Rectal smooth muscle tissue (tissue), 1 donor: ENCODE data around the gene CPNE5.
A peak's percentile ranks its signal among the peaks of the same experiment; 100 is the strongest.

Experiments used
- H3K27ac ChIP-seq: one replicate; pipeline ENCODE4 v1.7.0; 2013; ENCODE audit warnings: low read depth, low read length, inconsistent platforms
- H3K27me3 ChIP-seq: one replicate; pipeline ENCODE4 v1.7.0; 2013; ENCODE audit warnings: low read length; ENCODE audit not compliant: control insufficient read depth, insufficient read depth
- H3K36me3 ChIP-seq: one replicate; pipeline ENCODE4 v1.7.0; 2013; ENCODE audit warnings: low read length; ENCODE audit not compliant: control insufficient read depth, insufficient read depth
- H3K4me1 ChIP-seq: one replicate; pipeline ENCODE4 v1.7.0; 2013; ENCODE audit warnings: low read length; ENCODE audit not compliant: control insufficient read depth, insufficient read depth
- H3K4me3 ChIP-seq: one replicate; pipeline ENCODE4 v1.7.0; 2013; ENCODE audit warnings: low read length
- H3K9ac ChIP-seq: one replicate; pipeline ENCODE4 v1.7.0; 2013; ENCODE audit warnings: low read length

The CPNE5 gene

DNA sequence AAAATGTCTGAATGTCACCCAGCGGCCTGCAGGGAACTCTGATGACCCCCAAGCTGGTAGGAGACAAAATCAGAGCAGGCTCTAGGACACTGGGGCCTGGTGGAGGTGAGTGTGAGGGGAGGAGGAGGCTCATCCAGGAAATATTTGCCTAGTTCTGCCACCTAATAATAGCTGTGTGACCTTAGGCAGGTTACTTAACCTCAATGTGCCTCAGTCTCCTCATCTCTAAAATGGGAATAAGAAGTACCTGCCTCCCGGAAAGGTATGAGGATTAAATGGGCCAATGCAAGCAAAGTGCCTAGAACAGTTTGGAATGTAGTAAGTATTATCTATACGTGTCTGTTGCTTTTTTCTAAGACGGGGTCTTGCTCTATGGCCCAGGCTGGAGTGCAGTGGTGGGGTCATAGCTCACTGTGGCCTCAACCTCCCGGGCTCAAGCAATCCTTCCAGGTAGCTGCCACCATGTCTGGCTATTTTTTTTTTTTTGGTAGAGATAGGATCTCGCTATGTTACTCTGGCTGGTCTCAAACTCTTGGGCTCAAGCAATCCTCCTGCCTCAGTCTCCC lies 81.2 kb downstream of the CPNE5 start:
- Histone ChIP-seq H3K4me1 (no peaks in the 10 kb centered on the region), H3K27ac (no peak overlapping the region), H3K36me3 (no peaks in the 10 kb centered on the region), H3K4me3 (no peak overlapping the region), H3K27me3 (no peaks in the 10 kb centered on the region), H3K9ac (no peak overlapping the region)

DNA sequence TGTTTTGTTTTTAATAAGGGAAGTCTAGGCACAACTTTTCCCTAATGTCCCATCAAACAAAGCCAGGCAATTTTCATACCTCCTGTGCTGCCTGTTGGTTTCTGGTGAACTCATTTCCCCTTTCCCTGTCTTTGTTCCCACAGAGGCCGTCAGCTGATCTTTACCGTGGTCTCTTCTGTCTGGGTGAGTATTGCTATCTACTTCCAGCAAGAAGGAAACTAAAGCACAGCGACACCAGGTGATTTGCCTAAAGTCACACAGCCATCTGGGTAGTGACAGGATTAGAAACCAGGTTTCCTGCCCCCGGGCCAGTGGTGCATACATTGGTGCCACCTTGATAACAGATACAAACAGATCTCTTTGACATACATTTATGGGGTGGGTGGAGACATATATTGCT lies 82.0 kb downstream of the CPNE5 start:
- H3K9ac ChIP-seq = no peak overlapping the region
- no peaks in the 10 kb centered on the region for H3K4me1 ChIP-seq
- H3K4me3 ChIP-seq = peak overlapping the region; percentile 9
- no peak overlapping the region for H3K27ac ChIP-seq
- no peaks in the 10 kb centered on the region for H3K27me3 ChIP-seq
- no peaks in the 10 kb centered on the region for H3K36me3 ChIP-seq

DNA sequence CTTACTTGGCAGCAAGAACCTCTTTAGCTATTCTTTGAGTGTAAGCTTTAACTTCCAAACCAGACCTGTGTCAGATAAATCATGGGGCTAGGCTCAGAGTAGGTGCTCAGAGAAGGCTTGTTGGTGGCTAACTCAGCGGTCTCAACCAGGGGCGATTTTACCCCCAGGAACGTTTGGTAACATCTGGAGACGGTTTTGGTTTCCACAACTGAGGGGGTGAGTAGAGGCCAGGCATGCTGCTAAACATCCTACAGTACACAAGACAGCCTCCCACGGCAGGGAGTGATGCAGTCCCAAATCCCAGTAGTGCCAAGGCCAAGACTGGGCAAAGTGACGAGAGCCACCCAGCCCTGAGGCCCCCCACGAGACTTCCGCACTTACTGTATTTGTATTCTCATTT lies 82.5 kb downstream of the CPNE5 start:
- no peaks in the 10 kb centered on the region for H3K27me3 ChIP-seq
- H3K36me3 ChIP-seq = no peaks in the 10 kb centered on the region
- H3K4me1 ChIP-seq = no peaks in the 10 kb centered on the region
- H3K4me3 ChIP-seq = peak overlapping the region; percentile 9
- H3K27ac ChIP-seq = no peak overlapping the region
- H3K9ac ChIP-seq = no peak overlapping the region

GRCh38 chr6:36755435-36756348 lies 83.6 kb downstream of the CPNE5 start:
- Histone ChIP-seq H3K4me1 (no peaks in the 10 kb centered on the region), H3K36me3 (no peaks in the 10 kb centered on the region), H3K9ac (no peak overlapping the region), H3K27me3 (no peaks in the 10 kb centered on the region), H3K27ac (no peak overlapping the region), H3K4me3 (no peak overlapping the region)

DNA sequence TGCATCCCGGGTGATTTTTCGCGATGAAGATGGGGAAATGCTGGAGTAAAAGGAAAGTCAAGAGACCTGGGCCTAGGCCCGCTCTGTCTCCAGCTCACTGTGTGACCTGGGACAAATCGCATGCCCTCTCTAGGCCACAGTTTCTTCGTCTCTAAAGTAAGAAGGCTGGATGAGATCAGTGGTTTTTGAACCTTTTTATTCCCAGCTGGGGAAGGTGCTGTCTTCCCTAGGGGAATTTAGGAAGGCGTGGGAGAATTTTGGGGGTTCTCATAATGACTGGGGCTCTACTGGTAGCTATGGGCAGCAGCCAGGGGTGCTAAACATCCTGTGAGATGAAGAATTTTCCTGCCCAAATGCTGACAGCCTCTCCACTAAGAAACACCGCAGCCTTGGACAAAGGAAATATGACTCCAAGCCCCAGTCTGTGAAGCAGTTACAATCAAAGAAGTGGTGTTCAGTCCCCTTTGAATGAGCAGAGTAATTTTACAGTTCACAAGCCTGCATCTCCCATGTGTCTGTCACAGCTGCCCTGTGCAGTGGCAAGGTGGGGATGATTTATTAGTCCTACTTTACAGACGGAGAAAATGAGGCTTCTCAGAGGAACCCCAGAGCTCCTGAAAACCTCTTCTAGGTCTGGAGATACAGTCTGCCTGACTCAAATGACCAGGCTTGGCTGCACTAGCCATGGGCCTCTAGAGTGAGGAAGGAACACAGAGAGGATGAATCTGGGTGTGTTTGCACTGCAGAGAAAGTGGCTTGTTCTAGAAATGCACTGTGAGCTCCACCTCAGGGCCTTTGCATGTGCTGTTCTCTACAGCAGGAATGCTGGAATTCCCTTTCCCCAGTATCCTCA lies 84.4 kb downstream of the CPNE5 start:
- Histone ChIP-seq H3K27me3 (no peaks in the 10 kb centered on the region), H3K4me1 (no peaks in the 10 kb centered on the region), H3K9ac (no peak overlapping the region), H3K36me3 (no peaks in the 10 kb centered on the region), H3K27ac (no peak overlapping the region), H3K4me3 (no peak overlapping the region)

- no peaks in the 10 kb centered on the region for H3K4me1 ChIP-seq
- no peaks in the 10 kb centered on the region for H3K36me3 ChIP-seq
Measured at GRCh38 chr6:36753671-36754405, 85.4 kb downstream of the CPNE5 start.

GRCh38 chr6:36752886-36753506 lies 86.2 kb downstream of the CPNE5 start:
- no peak overlapping the region for H3K27ac ChIP-seq
- no peaks in the 10 kb centered on the region for H3K27me3 ChIP-seq
- no peak overlapping the region for H3K9ac ChIP-seq
- H3K4me1 ChIP-seq = no peaks in the 10 kb centered on the region
- H3K4me3 ChIP-seq = no peak overlapping the region
- no peaks in the 10 kb centered on the region for H3K36me3 ChIP-seq

More at GRCh38 chr6:36753671-36754405, 85.4 kb downstream of the CPNE5 start:
- Histone ChIP-seq H3K9ac (no peak overlapping the region), H3K4me3 (no peak overlapping the region), H3K27ac (no peak overlapping the region), H3K27me3 (no peaks in the 10 kb centered on the region)

GRCh38 chr6:36752187-36752885 lies 86.9 kb downstream of the CPNE5 start:
- Histone ChIP-seq H3K36me3 (no peaks in the 10 kb centered on the region), H3K27ac (no peak overlapping the region), H3K4me3 (no peak overlapping the region), H3K4me1 (no peaks in the 10 kb centered on the region), H3K27me3 (no peaks in the 10 kb centered on the region), H3K9ac (no peak overlapping the region)

DNA sequence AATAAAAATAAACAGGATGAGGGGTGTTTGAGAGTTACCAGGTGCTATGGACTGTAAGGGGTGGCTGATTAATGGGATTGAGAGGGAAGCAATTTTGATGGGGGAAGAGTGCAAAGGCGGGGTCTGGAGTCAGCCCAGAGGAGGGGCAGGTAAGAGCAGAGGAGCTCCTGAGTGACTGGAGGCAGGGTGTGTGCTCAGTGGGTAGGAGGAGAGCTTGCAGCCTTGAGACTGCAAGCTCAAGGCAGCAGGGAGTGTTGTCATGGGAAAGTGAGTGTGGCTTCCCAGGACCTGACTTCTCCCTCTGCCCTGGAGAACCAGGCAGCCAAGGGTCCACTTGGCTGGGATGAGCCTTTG lies 87.4 kb downstream of the CPNE5 start:
- no peak overlapping the region for H3K9ac ChIP-seq
- no peak overlapping the region for H3K27ac ChIP-seq
- no peaks in the 10 kb centered on the region for H3K4me1 ChIP-seq
- H3K4me3 ChIP-seq = no peak overlapping the region
- no peaks in the 10 kb centered on the region for H3K27me3 ChIP-seq
- H3K36me3 ChIP-seq = no peaks in the 10 kb centered on the region

GRCh38 chr6:36751091-36751490 lies 88.2 kb downstream of the CPNE5 start:
- no peak overlapping the region for H3K27ac ChIP-seq
- H3K9ac ChIP-seq = no peak overlapping the region
- no peaks in the 10 kb centered on the region for H3K4me1 ChIP-seq
- H3K4me3 ChIP-seq = no peak overlapping the region
- no peaks in the 10 kb centered on the region for H3K27me3 ChIP-seq
- H3K36me3 ChIP-seq = no peaks in the 10 kb centered on the region

DNA sequence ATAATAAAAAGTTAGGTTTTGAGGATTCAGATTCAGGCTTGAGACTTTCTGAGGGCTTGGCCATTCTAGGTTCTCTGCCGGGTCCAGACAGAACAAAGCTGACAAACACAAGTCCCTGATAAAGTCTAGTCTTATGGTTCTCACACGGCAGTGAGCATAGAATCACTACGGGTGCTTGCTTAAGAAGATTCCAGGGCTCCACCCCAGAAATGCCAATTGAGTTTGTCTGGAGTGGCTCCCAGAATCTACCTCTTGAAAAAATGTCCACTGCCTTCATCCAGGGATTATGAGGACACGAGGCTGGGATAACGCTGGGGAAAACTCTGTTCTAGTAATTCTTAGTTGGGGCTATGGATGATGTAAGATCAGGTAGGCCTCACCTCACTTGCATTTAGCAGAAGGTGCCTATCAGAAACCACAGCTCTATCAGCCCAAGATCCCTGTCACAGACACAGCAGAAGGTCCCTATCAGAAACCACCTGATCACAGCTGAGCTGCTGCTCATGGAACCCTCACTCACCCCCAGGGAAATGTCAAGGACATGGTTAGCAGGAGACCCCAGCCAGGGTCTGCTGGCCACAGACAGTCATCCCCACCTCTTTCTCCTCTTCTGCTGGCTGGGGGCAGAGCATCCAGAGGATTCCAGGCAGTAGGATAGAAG lies 89.3 kb downstream of the CPNE5 start:
- H3K27me3 ChIP-seq = no peaks in the 10 kb centered on the region
- H3K4me3 ChIP-seq = no peak overlapping the region
- H3K27ac ChIP-seq = no peak overlapping the region
- no peaks in the 10 kb centered on the region for H3K4me1 ChIP-seq
- no peak overlapping the region for H3K9ac ChIP-seq
- no peaks in the 10 kb centered on the region for H3K36me3 ChIP-seq
